Mucosa of gallbladder (tissue), 1 donor: ENCODE data around the gene MADCAM1. TPM values are rescaled to one million over a fixed set of nuclear protein-coding genes. Genes with fewer than 3 reads are reported as not detected.

Experiments
- DNase-seq: peaks from one replicate; pipeline ENCODE4 v3.0.0-alpha.2; 2020; ENCODE audit warnings: low spot score
- total RNA-seq: library from RNA; stranded (reverse); gene quantifications from one replicate; pipeline ENCODE4 v1.2.1, GENCODE V29; 2021
- donor health status: DM: no; HTN: no; CAD: no.

MADCAM1 gene
- total RNA-seq, 1 donor from 2014 or later: 5.8 TPM

DNA sequence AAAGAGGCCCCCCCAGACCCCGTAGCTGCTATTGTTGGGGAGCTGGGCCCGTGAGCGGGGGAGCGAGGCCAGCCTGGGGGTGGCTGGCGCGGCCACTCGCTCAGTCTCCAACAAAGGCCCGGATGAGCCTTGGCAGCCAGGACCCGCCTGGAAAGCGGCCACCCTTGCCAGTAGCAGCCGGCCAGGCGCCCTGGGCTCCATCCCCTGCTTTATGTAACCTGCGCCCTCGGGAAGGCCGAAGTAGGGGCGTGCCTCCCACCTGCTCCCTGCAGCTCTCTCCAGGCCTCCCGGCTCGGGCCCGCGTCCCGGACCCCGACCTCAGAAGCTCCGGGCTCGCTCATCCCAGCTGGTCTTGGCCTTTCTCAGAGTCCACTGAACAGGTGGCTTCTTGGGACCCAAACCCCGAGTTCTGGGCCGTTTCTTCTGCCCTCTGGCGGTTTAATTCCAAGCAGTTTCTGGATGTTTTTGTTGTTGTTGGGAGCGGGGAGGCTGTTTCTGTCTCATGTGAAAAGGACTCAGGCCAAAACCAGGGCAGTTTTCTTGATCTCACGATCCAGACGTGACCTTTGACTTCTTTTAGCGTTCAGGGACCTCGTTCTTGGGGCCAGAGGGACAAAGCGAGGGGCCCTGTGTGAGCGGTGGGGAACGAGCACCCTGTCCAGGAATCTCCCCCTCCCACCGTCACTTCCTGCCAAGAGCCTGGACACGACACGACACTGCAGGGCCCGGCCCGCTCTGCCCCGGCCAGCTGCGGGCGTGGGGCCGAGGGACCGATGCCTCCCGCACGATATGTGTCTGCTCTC, 36.5 kb downstream of the MADCAM1 start:
- peak; percentile 49 for DNase-seq

DNA sequence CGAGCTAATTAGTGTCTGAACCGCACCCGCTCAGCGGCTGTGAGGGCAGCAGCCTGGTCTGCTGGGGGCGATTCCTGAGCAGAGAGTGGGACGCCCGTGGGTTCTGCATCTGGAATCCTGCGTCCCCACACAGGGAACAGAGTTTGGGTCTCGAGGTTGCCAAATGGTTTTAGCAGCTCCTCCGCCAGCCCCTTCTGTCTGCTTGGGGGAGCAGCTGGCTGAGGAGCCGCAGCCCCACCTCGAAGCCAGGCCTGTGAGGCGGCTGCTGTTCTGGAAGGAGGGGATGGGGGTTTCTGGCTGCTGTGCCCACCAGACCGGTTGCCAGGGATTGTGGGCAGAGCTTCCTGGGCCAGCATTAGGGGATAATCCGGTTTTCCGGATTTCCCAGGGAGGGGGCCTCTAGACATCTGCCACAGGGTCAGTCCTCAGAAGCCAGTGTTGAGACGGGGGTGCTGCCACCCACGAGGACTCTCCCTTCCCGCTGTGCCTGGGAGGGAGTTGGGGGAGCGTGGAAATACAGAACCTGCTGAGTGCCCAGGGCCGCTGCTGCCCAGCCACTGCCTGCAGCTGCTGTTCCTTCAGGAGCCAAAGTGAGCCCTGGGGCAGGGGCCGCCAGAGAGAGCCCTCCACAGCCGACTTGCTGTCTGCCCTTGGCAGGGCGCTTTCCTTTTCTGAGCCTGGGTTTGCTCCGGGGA, 37.2 kb downstream of the MADCAM1 start:
- DNase-seq: no peak

DNA sequence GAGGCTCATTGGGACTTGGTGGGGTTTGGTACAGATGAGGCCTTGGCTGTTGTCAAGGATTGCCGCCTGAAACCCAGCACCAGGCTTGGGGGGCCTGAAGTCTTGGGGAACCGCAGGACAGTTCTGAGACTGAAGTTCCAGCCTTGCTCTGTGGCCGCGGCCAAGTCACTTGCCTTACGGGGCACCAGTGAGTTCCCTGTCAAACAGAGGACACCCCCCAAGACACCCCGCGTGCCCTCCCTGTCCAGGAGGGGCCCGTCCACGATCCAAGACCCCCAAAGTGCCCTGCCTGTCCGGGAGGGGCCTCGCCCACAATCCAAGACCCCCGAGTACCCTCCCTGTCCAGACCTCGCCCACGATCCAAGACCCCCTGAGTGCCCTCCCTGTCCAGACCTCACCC, 37.8 kb downstream of the MADCAM1 start:
- DNase-seq: no peak

- DNase-seq: no peak
These were observed 38.9 kb downstream of the MADCAM1 start for GRCh38 chr19:535017-535835.

GRCh38 chr19:536031-536880, 40.0 kb downstream of the MADCAM1 start:
- DNase-seq: no peak

DNA sequence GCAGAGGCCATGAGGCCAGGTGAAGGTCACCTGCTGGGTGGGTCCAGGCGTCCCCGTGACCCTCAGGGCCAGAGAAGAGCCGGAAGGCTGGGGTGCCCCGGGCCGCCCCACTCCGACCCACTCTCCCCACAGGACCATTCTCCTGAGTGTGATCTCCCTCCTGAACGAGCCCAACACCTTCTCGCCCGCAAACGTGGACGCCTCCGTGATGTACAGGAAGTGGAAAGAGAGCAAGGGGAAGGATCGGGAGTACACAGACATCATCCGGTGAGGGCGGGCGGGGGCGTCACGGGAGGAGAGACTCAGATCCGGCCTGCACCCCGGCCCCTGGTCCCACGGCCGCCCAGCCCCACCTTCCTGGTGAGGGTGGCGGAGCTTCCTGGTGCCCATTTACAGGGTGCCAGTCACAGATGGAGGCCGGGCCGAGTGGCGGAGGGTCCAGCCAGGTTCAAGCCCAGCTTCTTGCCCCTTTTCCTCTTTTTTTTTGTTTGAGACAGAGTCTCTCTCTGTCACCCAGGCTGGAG, 40.7 kb downstream of the MADCAM1 start:
- no peak for DNase-seq

GRCh38 chr19:538641-539428, 42.5 kb downstream of the MADCAM1 start:
- DNase-seq: no peak

DNA sequence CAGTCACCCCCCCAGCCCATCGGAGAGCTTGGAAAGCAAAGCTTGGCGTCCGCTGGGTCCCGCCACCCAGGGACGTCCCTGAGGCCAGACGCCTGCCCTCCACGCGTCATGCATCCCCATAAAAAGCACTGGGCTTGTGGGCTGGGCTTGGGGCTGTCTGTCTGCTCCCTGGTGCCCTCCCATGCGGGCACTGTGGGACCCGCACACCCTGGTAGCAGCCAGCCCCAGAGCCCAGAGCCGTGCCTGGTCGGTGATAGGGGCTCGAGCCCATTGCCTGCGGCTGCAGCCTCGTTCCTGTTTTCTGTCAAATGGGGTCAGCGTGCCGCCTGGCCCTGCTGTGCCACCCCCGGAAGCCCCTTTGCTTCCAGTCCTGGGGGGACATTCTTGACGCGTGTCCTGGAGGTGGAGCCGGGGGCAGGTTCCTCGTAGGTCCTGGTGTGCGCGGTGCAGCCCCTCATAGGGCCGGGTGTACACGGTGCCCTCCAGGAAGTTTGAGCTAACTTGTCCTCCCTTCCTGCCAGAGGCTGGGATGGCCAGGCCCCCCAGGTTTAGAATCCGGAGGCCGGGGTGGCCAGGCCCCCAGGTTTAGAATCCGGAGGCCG, 43.2 kb downstream of the MADCAM1 start:
- no peak for DNase-seq

DNA sequence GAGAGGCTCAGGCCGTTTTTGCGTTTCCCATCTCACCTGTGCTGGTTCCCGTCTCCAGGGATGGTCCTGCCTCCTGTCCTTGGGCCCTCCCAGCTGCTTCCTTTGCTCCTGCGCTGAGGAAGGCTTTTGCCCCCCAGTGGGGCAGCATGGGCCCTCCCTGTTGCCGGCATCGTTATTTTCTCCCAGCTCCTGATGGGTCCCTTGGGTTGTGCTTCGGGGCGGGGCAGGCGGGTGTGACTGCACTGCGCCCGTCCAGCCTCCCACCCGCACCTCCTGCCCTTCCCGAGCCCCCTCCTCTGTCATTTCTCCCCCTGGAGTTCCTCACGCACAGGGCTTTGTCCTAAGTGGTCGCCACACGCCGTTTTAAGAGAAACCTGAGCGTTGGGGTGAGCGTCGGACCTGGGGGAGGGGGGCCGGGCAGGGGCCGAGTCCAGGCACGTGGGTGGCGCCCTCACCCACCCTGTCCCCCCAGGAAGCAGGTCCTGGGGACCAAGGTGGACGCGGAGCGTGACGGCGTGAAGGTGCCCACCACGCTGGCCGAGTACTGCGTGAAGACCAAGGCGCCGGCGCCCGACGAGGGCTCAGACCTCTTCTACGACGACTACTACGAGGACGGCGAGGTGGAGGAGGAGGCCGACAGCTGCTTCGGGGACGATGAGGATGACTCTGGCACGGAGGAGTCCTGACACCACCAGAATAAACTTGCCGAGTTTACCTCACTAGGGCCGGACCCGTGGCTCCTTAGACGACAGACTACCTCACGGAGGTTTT, 44.8 kb downstream of the MADCAM1 start:
- DNase-seq: no peak

- no peak for DNase-seq
These were observed 45.4 kb downstream of the MADCAM1 start for GRCh38 chr19:541699-542098.

GRCh38 chr19:542173-542866, 46.0 kb downstream of the MADCAM1 start:
- no peak for DNase-seq

DNA sequence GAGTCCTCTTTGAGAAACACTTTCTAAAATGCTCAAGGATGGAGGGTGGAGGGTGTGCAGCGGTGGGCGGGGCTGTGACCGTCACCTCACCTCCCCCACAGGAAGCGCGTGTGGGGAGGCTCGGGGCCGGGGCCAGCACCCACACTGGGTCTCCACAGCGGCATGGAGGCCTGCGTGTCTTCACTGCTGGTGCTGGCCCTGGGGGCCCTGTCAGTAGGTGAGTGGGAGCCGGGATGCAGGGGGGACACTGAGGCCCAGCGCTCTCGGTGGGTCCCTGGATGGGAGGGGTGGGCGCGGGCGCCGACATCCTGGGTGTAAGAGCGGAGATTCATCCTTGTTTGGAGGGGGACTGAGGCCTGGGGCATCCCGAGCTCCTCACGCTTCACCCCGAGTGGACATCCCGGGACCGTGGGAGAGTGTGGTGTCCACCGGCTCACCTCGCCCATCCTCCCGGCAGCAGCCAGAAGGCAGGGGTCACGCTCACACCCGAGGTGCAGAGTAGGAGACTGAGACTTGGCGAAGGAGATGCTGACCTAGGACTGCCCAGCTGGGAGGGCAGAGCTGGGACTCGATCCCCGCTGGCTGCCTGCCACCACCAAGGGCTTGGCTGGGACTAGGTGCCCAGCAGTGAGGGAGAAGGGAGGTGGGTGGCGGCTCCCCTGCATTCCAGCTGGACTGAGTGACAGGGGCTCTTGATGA, 47.8 kb downstream of the MADCAM1 start, which contains the start of gene GZMM:
Gene GZMM (plus strand): TSS at position 144 of the 699 bp plus-strand sequence. CDS start 19 bp downstream, at position 163.
- DNase-seq: no peak

- no peak for DNase-seq
These were observed 50.8 kb downstream of the MADCAM1 start for GRCh38 chr19:547117-547516.

- DNase-seq: no peak
These were observed 51.8 kb downstream of the MADCAM1 start for GRCh38 chr19:547836-548720.

- DNase-seq: no peak
These were observed 52.9 kb downstream of the MADCAM1 start for GRCh38 chr19:548886-549830.

DNA sequence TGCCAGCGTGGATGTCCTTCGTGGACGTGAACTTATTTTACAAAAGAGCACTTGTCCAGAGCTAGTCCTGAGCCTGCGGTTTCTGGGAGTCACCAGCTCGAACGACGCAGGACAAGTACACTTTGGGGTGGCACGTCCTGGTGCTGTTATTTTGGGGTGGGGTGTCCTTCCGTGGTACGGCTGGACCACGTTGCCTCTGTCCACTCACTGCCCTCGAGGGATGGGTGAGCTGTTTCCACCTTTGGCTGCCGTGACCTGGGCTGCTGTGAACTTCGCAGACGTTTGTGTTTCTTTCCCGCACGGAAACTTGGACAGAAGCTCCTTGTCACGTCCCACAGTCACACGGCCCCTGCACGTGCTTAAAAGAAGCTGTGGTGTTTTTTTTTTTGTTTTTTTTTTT, 58.5 kb downstream of the MADCAM1 start:
- no peak for DNase-seq
